ENCODE data around the gene ADAP1. TPM values are rescaled to one million over a fixed set of nuclear protein-coding genes. Genes with fewer than 3 reads are reported as not detected.
A peak's percentile ranks its signal among the peaks of the same experiment; 100 is the strongest.

Gene ADAP1
- total RNA-seq, 1 experiment from 2014 or later, result 173 TPM

- Mint-ChIP-seq H3K4me3 (ENCODE audit: low read depth, unreplicated experiment) (no peak overlapping the region), H3K9me3 (ENCODE audit: low read depth, unreplicated experiment) (no peaks in the 10 kb centered on the region), H3K27me3 (ENCODE audit: unreplicated experiment) (no peaks in the 10 kb centered on the region), H3K4me1 (ENCODE audit: low read depth, unreplicated experiment) (peaks cover 24% of the 10 kb centered on the region), H3K36me3 (ENCODE audit: insufficient read depth, unreplicated experiment) (peaks cover 90% of the 10 kb centered on the region), H3K27ac (ENCODE audit: unreplicated experiment) (peak overlapping the region; percentile 73)
- TSS peak; percentile 5 for BruUV-seq (replicated peaks)
- intact Hi-C loops (cut with micrococcal nuclease; ENCODE audit: unreplicated experiment), result no loop called here
- CTCF ChIA-PET, result no interaction called here
- TF ChIP-seq, protein P1, sequence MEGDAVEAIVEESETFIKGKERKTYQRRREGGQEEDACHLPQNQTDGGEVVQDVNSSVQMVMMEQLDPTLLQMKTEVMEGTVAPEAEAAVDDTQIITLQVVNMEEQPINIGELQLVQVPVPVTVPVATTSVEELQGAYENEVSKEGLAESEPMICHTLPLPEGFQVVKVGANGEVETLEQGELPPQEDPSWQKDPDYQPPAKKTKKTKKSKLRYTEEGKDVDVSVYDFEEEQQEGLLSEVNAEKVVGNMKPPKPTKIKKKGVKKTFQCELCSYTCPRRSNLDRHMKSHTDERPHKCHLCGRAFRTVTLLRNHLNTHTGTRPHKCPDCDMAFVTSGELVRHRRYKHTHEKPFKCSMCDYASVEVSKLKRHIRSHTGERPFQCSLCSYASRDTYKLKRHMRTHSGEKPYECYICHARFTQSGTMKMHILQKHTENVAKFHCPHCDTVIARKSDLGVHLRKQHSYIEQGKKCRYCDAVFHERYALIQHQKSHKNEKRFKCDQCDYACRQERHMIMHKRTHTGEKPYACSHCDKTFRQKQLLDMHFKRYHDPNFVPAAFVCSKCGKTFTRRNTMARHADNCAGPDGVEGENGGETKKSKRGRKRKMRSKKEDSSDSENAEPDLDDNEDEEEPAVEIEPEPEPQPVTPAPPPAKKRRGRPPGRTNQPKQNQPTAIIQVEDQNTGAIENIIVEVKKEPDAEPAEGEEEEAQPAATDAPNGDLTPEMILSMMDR (IDR thresholded peaks at IDR 0.05; ENCODE audit: unreplicated experiment), result no peak
- DNase-seq, result no peak
Observed at GRCh38 chr7:881441-882234, 72.8 kb downstream of the ADAP1 start.

GRCh38 chr7:880450-880849 is 74.0 kb downstream of the ADAP1 start:
- TF ChIP-seq, protein P1 (IDR thresholded peaks at IDR 0.05; ENCODE audit: unreplicated experiment), result no peak
- H3K9me3 Mint-ChIP-seq (ENCODE audit: low read depth, unreplicated experiment), result no peaks in the 10 kb centered on the region
- H3K27me3 Mint-ChIP-seq (ENCODE audit: unreplicated experiment), result no peaks in the 10 kb centered on the region
- BruUV-seq (replicated peaks), result no TSS peak
- intact Hi-C loops (cut with micrococcal nuclease; ENCODE audit: unreplicated experiment), result no loop called here
- peaks cover 90% of the 10 kb centered on the region for H3K36me3 Mint-ChIP-seq (ENCODE audit: insufficient read depth, unreplicated experiment)
- no peak overlapping the region for H3K4me3 Mint-ChIP-seq (ENCODE audit: low read depth, unreplicated experiment)
- no peak for DNase-seq
- no peak overlapping the region for H3K27ac Mint-ChIP-seq (ENCODE audit: unreplicated experiment)
- CTCF ChIA-PET, result no interaction called here
- peaks cover 24% of the 10 kb centered on the region for H3K4me1 Mint-ChIP-seq (ENCODE audit: low read depth, unreplicated experiment)

DNA sequence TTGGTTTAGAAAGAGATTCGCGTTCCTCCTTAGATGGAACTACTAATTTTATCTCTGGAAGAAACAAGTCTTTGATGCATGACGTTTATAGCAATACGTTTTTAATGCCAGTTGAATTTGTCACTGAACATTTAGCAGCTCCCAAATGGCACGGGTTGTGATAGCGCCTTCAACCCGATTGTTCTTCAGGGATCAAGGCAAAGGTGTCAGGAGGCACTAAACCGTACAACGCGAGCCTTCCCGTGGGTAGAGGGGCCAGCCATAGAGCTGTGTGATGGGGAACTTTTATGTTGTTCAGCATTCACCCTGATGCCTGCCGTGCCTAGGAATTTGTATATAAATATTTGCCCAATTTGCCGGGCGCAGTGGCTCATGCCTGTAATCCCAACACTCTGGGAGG is 74.8 kb downstream of the ADAP1 start:
- TF ChIP-seq, protein P1 (IDR thresholded peaks at IDR 0.05; ENCODE audit: unreplicated experiment), result no peak
- no peak overlapping the region for H3K27ac Mint-ChIP-seq (ENCODE audit: unreplicated experiment)
- peak overlapping the region; percentile 94 for H3K4me3 Mint-ChIP-seq (ENCODE audit: low read depth, unreplicated experiment)
- no TSS peak for BruUV-seq (replicated peaks)
- peaks cover 21% of the 10 kb centered on the region for H3K4me1 Mint-ChIP-seq (ENCODE audit: low read depth, unreplicated experiment)
- CTCF ChIA-PET, result no interaction called here
- DNase-seq, result no peak
- H3K9me3 Mint-ChIP-seq (ENCODE audit: low read depth, unreplicated experiment), result no peaks in the 10 kb centered on the region
- no peaks in the 10 kb centered on the region for H3K27me3 Mint-ChIP-seq (ENCODE audit: unreplicated experiment)
- intact Hi-C loops (cut with micrococcal nuclease; ENCODE audit: unreplicated experiment), result loop anchor here (10.0 kb wide), 1 partner anchor 555 kb away; no protein-coding TSS in a partner anchor
- H3K36me3 Mint-ChIP-seq (ENCODE audit: insufficient read depth, unreplicated experiment), result peaks cover 85% of the 10 kb centered on the region

DNA sequence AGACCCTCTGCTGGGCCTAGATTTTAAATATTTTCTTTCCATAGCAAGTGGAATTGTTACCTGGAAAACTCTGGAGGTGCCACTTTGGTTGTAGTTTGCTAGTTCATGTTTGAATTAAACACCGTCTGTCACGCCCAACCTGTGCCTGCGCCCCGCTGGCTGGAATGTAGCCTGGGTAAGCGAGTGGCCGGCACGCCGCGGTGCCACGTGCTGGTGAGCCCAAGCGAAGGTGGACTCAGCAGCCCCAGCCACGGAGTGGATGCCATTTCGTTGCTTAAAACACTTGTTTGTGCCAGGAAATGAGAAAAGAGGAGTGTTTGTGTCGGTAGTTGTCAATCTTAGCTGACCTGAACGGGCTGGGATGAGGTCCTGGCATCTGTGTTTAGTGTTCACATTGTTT is 75.4 kb downstream of the ADAP1 start:
- no peaks in the 10 kb centered on the region for H3K9me3 Mint-ChIP-seq (ENCODE audit: low read depth, unreplicated experiment)
- CTCF ChIA-PET, result interaction anchor here (0.7 kb wide), 1 partner anchor 47 kb away, joined by 5 read pairs; no protein-coding TSS in a partner anchor
- no TSS peak for BruUV-seq (replicated peaks)
- DNase-seq, result no peak
- peak overlapping the region; percentile 98 for H3K27ac Mint-ChIP-seq (ENCODE audit: unreplicated experiment)
- H3K36me3 Mint-ChIP-seq (ENCODE audit: insufficient read depth, unreplicated experiment), result peaks cover 79% of the 10 kb centered on the region
- TF ChIP-seq, protein P1 (IDR thresholded peaks at IDR 0.05; ENCODE audit: unreplicated experiment), result no peak
- intact Hi-C loops (cut with micrococcal nuclease; ENCODE audit: unreplicated experiment), result loop anchor here (10.0 kb wide), 1 partner anchor 554 kb away; no protein-coding TSS in a partner anchor
- peaks cover 17% of the 10 kb centered on the region for H3K4me1 Mint-ChIP-seq (ENCODE audit: low read depth, unreplicated experiment)
- H3K27me3 Mint-ChIP-seq (ENCODE audit: unreplicated experiment), result no peaks in the 10 kb centered on the region
- H3K4me3 Mint-ChIP-seq (ENCODE audit: low read depth, unreplicated experiment), result peak overlapping the region; percentile 94

All from Calu3 (cell line).